Keratinocyte (primary cell): ENCODE data around the gene RASSF1. TPM values are rescaled to one million over a fixed set of nuclear protein-coding genes. Genes with fewer than 3 reads are reported as not detected.

Experiments
- DNase-seq: peaks from one replicate; pipeline ENCODE4 v3.0.0-alpha.2; 2011; ENCODE audit warnings: low read depth, missing footprints, low spot score
- FAIRE-seq: peaks from 2 replicates; lab custom pipeline; 2011; peaks lifted over from hg19 to GRCh38; lab: Jason Lieb, UNC
- H2AFZ ChIP-seq: 2 replicates; pipeline ENCODE4 v1.6.0; 2012; ENCODE audit warnings: low read length, control low read depth, inconsistent platforms; ENCODE audit not compliant: control insufficient read depth
- H3K27ac ChIP-seq: 2 replicates; pipeline ENCODE4 v1.5.1; 2011; ENCODE audit warnings: low read length; ENCODE audit not compliant: control insufficient read depth, insufficient read depth
- H3K27me3 ChIP-seq: 3 replicates; pipeline ENCODE4 v1.6.0; 2011; ENCODE audit warnings: low read length; ENCODE audit not compliant: control insufficient read depth, insufficient read depth; ENCODE audit errors: extremely low read depth
- H3K36me3 ChIP-seq, 2 experiments: 2 replicates in 1 of 2; 3 replicates in 1 of 2; pipeline ENCODE4 v1.5.1; 2011; ENCODE audit warnings: low read length in 2 of 2, mild to moderate bottlenecking in 1 of 2; ENCODE audit not compliant: control insufficient read depth in 2 of 2, insufficient read depth in 2 of 2; ENCODE audit errors: extremely low read depth in 1 of 2
- H3K4me1 ChIP-seq: 3 replicates; pipeline ENCODE4 v1.5.1; 2011; ENCODE audit warnings: low read length; ENCODE audit not compliant: control insufficient read depth, insufficient read depth; ENCODE audit errors: extremely low read depth
- H3K4me2 ChIP-seq: 3 replicates; pipeline ENCODE4 v1.6.0; 2011; ENCODE audit warnings: low read depth, low read length; ENCODE audit not compliant: control insufficient read depth, insufficient read depth; ENCODE audit errors: extremely low read depth
- H3K4me3 ChIP-seq, 3 experiments: fragments of 200-600 bp in 1 of 3; sonication (generic) in 1 of 3; 2 replicates in 2 of 3; 3 replicates in 1 of 3; pipeline ENCODE4 v1.5.1; 2011 to 2016; ENCODE audit warnings: low read length in 3 of 3, mild to moderate bottlenecking in 3 of 3, control low read depth in 2 of 3, inconsistent platforms in 1 of 3, low read depth in 1 of 3, mixed read lengths in 1 of 3, mixed run types in 1 of 3, moderate library complexity in 1 of 3; ENCODE audit not compliant: control insufficient read depth in 2 of 3, insufficient read depth in 2 of 3; ENCODE audit errors: extremely low read depth in 1 of 3
- H3K79me2 ChIP-seq: 2 replicates; pipeline ENCODE4 v1.6.0; 2012; ENCODE audit warnings: low read length; ENCODE audit not compliant: control insufficient read depth, insufficient read depth
- H3K9ac ChIP-seq: 3 replicates; pipeline ENCODE4 v1.6.0; 2011; ENCODE audit warnings: low read length; ENCODE audit not compliant: control insufficient read depth, insufficient read depth; ENCODE audit errors: extremely low read depth
- H3K9me1 ChIP-seq: 3 replicates; pipeline ENCODE4 v1.6.0; 2011; ENCODE audit warnings: low read length; ENCODE audit not compliant: control insufficient read depth, insufficient read depth; ENCODE audit errors: extremely low read depth
- H3K9me3 ChIP-seq: 2 replicates; pipeline ENCODE4 v1.5.1; 2012; ENCODE audit warnings: low read depth, low read length; ENCODE audit not compliant: control insufficient read depth
- H4K20me1 ChIP-seq: 3 replicates; pipeline ENCODE4 v1.6.0; 2011; ENCODE audit warnings: low read length; ENCODE audit not compliant: control insufficient read depth, insufficient read depth; ENCODE audit errors: extremely low read depth
- EZH2 ChIP-seq: IDR thresholded peaks from one replicate; pipeline ENCODE4 v1.6.1; 2012; ENCODE audit warnings: inconsistent platforms, mild to moderate bottlenecking, low read length, moderate library complexity
- dilution Hi-C: fragments of 300-500 bp; cut with MboI; formaldehyde crosslinking; loops from one replicate; pipeline ENCODE4 v1.7.0; 2020; ENCODE audit warnings: low sequenced_read_pairs; ENCODE audit not compliant: extremely low pct_ligation_motif_present
- polyA plus RNA-seq, 5 experiments: library from polyadenylated mRNA; depleted of rRNA in 3 of 5; stranded (reverse) in 3 of 5; stranded (forward) in 1 of 5; unstranded in 1 of 5; fragments of >200 nt; gene quantifications; 1 replicate in 1 of 5; 2 replicates in 3 of 5; 3 replicates in 1 of 5; pipeline versions ENCODE4 v1.2.1 to v1.2.3, GENCODE V29; 2011 to 2012; ENCODE audit warnings: missing spikeins in 2 of 5, low read depth in 1 of 5, low replicate concordance in 1 of 5
- TF ChIP-seq, protein P1 (sequence below), 3 experiments: IDR thresholded peaks in 1 of 3; conservative IDR thresholded peaks in 1 of 3; optimal IDR thresholded peaks in 1 of 3; 2 replicates in 2 of 3; 3 replicates in 1 of 3; pipeline versions ENCODE3 to v1.5.1; 2011; ENCODE audit warnings: low read length in 3 of 3, mild to moderate bottlenecking in 3 of 3, moderate library complexity in 2 of 3, control low read depth in 1 of 3, inconsistent platforms in 1 of 3; ENCODE audit not compliant: insufficient read depth in 2 of 3; ENCODE audit errors: extremely low read depth in 1 of 3

Gene RASSF1
- polyA plus RNA-seq, 1 donor (not counting 4 experiments of a cell fraction or from before 2014, with no cell fraction given): 28.5 TPM

GRCh38 chr3:50336452-50337174 is 4.0 kb downstream of the RASSF1 start:
- no peaks in the 10 kb centered on the region for H3K9me3 ChIP-seq
- dilution Hi-C loops: no loop called here
- H4K20me1 ChIP-seq: peaks cover 7% of the 10 kb centered on the region
- no peaks in the 10 kb centered on the region for H3K27me3 ChIP-seq
- H3K4me2 ChIP-seq: peak overlapping the region; percentile 89
- TF ChIP-seq, protein P1, sequence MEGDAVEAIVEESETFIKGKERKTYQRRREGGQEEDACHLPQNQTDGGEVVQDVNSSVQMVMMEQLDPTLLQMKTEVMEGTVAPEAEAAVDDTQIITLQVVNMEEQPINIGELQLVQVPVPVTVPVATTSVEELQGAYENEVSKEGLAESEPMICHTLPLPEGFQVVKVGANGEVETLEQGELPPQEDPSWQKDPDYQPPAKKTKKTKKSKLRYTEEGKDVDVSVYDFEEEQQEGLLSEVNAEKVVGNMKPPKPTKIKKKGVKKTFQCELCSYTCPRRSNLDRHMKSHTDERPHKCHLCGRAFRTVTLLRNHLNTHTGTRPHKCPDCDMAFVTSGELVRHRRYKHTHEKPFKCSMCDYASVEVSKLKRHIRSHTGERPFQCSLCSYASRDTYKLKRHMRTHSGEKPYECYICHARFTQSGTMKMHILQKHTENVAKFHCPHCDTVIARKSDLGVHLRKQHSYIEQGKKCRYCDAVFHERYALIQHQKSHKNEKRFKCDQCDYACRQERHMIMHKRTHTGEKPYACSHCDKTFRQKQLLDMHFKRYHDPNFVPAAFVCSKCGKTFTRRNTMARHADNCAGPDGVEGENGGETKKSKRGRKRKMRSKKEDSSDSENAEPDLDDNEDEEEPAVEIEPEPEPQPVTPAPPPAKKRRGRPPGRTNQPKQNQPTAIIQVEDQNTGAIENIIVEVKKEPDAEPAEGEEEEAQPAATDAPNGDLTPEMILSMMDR (optimal IDR thresholded peaks at IDR 0.05 in 1 of 3, IDR thresholded peaks at IDR 0.05 in 1 of 3, conservative IDR thresholded peaks at IDR 0.05 in 1 of 3; ENCODE audit: extremely low read depth in 1 of 3, insufficient read depth in 2 of 3, low read length in 3 of 3): peak in 1 of 3 experiments; percentile 6
- no peak for TF ChIP-seq EZH2
- FAIRE-seq (peak; percentile 26), DNase-seq (no peak)
- peaks cover 58% of the 10 kb centered on the region for H3K79me2 ChIP-seq
- H3K9me1 ChIP-seq: no peaks in the 10 kb centered on the region
- peak overlapping the region; percentile 62 for H3K27ac ChIP-seq
- H3K4me3 ChIP-seq: peak overlapping the region; percentile 78 to 87 (median 79)
- H3K36me3 ChIP-seq: peaks cover 12 to 16% of the 10 kb centered on the region in 2 experiments
- H2AFZ ChIP-seq: peak overlapping the region; percentile 88
- H3K4me1 ChIP-seq: peaks cover 51% of the 10 kb centered on the region
- H3K9ac ChIP-seq: peak overlapping the region; percentile 76

- Histone ChIP-seq H3K27ac (no peak overlapping the region), H3K79me2 (peaks cover 67% of the 10 kb centered on the region), H3K4me2 (peak overlapping the region; percentile 1), H3K9ac (no peak overlapping the region), H3K9me1 (no peaks in the 10 kb centered on the region), H3K9me3 (no peaks in the 10 kb centered on the region), H2AFZ (no peak overlapping the region), H3K27me3 (no peaks in the 10 kb centered on the region), H4K20me1 (peaks cover 7% of the 10 kb centered on the region), H3K36me3 (peaks cover 28 to 31% of the 10 kb centered on the region in 2 experiments), H3K4me3 (peak overlapping the region in 1 of 3 experiments; percentile 21), H3K4me1 (peaks cover 38% of the 10 kb centered on the region)
- DNase-seq (no peak), FAIRE-seq (no peak)
- TF ChIP-seq, protein P1 (optimal IDR thresholded peaks at IDR 0.05 in 1 of 3, IDR thresholded peaks at IDR 0.05 in 1 of 3, conservative IDR thresholded peaks at IDR 0.05 in 1 of 3; ENCODE audit: extremely low read depth in 1 of 3, insufficient read depth in 2 of 3, low read length in 3 of 3): no peak
- no peak for TF ChIP-seq EZH2
- dilution Hi-C loops: no loop called here
These were observed 6.1 kb downstream of the RASSF1 start for GRCh38 chr3:50334339-50335075.
